ENCODE results near the gene HINT2.

Gene HINT2

GRCh38 chr9:35852876-35853865 is 38.3 kb upstream of the HINT2 start:
- H3K27me3 ChIP-seq, result peaks cover 100% of the 10 kb centered on the region

DNA sequence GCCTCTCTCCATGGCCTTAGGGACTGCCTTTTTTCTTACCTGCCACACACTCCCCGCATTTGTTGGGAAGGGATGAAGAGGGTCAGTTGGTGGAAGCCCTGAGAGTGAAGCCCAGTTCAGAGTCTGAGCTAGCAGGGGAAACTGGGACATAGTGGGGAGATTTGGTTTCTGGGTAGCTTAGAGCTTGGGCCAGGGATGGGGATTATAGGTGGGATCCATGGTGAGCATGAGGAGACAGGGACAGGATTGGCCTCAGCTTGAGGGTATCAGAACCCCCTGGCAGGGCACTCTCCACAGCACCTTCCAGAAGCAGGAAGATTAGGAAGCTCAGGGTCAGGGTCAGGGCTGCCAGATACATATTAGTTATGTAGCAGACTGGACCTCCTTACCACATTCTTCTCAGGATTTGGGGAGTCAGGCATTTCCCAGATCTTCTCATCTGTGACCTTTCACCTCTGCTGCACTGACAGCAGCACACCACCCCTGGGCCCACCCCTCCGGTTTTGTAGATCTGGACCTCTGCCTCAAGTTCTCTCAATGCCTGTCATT is 37.5 kb upstream of the HINT2 start:
- no peaks in the 10 kb centered on the region for H3K36me3 ChIP-seq
- no peaks in the 10 kb centered on the region for H3K4me1 ChIP-seq (ENCODE audit: control insufficient read depth in 1 of 2, insufficient read depth in 1 of 2, low read depth in 1 of 2, low read length in 1 of 2)
- H3K9me3 ChIP-seq, result no peaks in the 10 kb centered on the region
- no peak overlapping the region for H3K27ac ChIP-seq
- TF ChIP-seq, protein P1, sequence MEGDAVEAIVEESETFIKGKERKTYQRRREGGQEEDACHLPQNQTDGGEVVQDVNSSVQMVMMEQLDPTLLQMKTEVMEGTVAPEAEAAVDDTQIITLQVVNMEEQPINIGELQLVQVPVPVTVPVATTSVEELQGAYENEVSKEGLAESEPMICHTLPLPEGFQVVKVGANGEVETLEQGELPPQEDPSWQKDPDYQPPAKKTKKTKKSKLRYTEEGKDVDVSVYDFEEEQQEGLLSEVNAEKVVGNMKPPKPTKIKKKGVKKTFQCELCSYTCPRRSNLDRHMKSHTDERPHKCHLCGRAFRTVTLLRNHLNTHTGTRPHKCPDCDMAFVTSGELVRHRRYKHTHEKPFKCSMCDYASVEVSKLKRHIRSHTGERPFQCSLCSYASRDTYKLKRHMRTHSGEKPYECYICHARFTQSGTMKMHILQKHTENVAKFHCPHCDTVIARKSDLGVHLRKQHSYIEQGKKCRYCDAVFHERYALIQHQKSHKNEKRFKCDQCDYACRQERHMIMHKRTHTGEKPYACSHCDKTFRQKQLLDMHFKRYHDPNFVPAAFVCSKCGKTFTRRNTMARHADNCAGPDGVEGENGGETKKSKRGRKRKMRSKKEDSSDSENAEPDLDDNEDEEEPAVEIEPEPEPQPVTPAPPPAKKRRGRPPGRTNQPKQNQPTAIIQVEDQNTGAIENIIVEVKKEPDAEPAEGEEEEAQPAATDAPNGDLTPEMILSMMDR (IDR thresholded peaks at IDR 0.05), result no peak
- H3K4me3 ChIP-seq (ENCODE audit: low read depth in 1 of 2, low read length in 1 of 2), result no peak overlapping the region
- peaks cover 100% of the 10 kb centered on the region for H3K27me3 ChIP-seq

More at GRCh38 chr9:35852876-35853865, 38.3 kb upstream of the HINT2 start:
- no peak overlapping the region for H3K27ac ChIP-seq
- no peaks in the 10 kb centered on the region for H3K4me1 ChIP-seq (ENCODE audit: control insufficient read depth in 1 of 2, insufficient read depth in 1 of 2, low read depth in 1 of 2, low read length in 1 of 2)
- H3K36me3 ChIP-seq, result no peaks in the 10 kb centered on the region
- no peak overlapping the region for H3K4me3 ChIP-seq (ENCODE audit: low read depth in 1 of 2, low read length in 1 of 2)
- TF ChIP-seq, protein P1 (IDR thresholded peaks at IDR 0.05), result no peak
- no peaks in the 10 kb centered on the region for H3K9me3 ChIP-seq

GRCh38 chr9:35847792-35848572 is 33.1 kb upstream of the HINT2 start:
- Histone ChIP-seq H3K4me3 (ENCODE audit: low read depth in 1 of 2, low read length in 1 of 2) (no peak overlapping the region), H3K4me1 (ENCODE audit: control insufficient read depth in 1 of 2, insufficient read depth in 1 of 2, low read depth in 1 of 2, low read length in 1 of 2) (peaks cover 38 to 41% of the 10 kb centered on the region in 2 experiments), H3K9me3 (no peaks in the 10 kb centered on the region), H3K27me3 (peaks cover 76% of the 10 kb centered on the region), H3K36me3 (no peaks in the 10 kb centered on the region), H3K27ac (no peak overlapping the region)
- TF ChIP-seq, protein P1 (IDR thresholded peaks at IDR 0.05), result no peak

DNA sequence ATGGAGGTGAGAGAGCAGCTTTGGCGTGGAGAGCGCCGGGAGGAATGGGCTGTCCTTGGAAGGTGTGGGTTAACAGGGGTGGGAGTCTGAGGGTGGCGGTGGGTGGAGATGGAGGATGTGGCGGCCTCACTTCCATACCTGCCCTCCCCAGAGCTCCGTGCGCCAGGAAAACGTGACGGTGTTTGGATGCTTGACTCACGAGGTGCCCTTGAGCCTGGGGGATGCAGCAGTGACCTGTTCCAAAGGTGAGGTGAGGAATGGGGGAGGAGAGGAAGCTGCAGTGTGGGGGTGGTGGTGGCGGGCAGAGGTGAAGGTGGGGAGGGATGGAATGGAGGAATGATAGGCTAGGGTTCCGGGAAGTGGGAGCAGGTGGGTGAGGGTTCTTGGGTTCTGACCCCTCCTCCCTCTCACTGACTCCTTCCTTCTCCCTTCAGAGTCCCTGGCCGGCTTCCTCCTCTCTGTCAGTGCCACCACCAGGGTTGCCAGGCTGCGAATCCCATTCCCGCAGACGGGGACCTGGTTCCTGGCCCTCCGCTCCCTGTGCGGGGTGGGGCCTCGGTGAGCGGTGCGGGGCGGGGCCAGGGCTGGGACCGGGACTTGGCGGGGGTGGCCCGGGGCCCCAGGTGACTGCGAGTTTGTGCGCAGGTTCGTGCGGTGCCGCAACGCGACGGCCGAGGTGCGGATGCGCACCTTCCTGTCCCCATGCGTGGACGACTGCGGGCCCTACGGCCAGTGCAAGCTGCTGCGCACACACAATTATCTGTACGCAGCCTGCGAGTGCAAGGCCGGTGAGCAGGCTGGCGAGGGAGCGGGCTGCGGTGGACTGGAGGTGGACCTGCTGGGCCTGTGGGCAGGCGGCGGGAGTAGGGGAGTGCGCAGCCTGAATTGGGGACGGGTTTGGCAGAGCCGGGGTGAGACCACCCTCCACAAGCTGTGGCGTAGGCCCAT is 31.3 kb upstream of the HINT2 start:
- Histone ChIP-seq H3K4me1 (ENCODE audit: control insufficient read depth in 1 of 2, insufficient read depth in 1 of 2, low read depth in 1 of 2, low read length in 1 of 2) (peaks cover 44 to 53% of the 10 kb centered on the region in 2 experiments), H3K27ac (peak overlapping the region; percentile 75), H3K9me3 (no peaks in the 10 kb centered on the region), H3K4me3 (ENCODE audit: low read depth in 1 of 2, low read length in 1 of 2) (peak overlapping the region; percentile 31 to 54), H3K36me3 (no peaks in the 10 kb centered on the region), H3K27me3 (peaks cover 76% of the 10 kb centered on the region)
- TF ChIP-seq, protein P1 (IDR thresholded peaks at IDR 0.05), result no peak
